PC-9 (cell line): ENCODE data around the gene MYO16.

Experiments
- EZH2 ChIP-seq: fragments of 200-600 bp; sonication (generic); IDR thresholded peaks from 2 replicates; pipeline ENCODE4 v1.8.0; 2017; ENCODE audit warnings: antibody characterized with exemption, low read depth
- TF ChIP-seq, protein P1 (sequence below): fragments of 200-600 bp; sonication (generic); conservative IDR thresholded peaks from 2 replicates; pipeline ENCODE4 v1.6.1; 2017; ENCODE audit warnings: mixed run types, antibody characterized with exemption, mild to moderate bottlenecking, moderate library complexity

DNA sequence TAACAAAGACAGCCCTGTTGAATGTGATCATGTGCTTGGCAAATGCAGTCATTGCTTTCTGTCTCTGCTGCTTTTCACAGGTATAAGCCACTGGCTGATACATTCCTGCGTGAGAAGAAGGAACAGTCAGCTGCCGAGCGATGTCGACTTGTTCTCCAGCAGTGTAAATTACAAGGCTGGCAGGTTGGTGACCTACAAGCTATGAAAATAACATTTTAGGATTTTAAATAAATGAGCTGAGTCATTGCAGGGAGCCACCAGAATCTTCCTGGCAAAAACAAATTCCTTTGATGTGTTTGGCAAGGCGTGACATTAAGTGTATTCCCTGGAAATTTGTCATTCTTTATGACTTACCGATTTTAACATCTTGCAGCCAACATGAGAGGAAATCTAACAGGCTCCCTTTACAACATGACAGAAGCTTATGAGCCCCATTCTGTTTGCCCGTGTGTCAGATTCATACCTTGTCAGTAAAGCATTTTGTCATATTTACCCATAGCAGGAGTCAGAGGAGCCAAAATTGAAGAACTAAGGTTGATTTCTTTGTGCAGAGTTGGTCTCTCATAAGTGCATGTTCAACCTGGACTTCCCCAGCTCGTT is 471.4 kb downstream of the MYO16 start:
- TF ChIP-seq, protein P1, sequence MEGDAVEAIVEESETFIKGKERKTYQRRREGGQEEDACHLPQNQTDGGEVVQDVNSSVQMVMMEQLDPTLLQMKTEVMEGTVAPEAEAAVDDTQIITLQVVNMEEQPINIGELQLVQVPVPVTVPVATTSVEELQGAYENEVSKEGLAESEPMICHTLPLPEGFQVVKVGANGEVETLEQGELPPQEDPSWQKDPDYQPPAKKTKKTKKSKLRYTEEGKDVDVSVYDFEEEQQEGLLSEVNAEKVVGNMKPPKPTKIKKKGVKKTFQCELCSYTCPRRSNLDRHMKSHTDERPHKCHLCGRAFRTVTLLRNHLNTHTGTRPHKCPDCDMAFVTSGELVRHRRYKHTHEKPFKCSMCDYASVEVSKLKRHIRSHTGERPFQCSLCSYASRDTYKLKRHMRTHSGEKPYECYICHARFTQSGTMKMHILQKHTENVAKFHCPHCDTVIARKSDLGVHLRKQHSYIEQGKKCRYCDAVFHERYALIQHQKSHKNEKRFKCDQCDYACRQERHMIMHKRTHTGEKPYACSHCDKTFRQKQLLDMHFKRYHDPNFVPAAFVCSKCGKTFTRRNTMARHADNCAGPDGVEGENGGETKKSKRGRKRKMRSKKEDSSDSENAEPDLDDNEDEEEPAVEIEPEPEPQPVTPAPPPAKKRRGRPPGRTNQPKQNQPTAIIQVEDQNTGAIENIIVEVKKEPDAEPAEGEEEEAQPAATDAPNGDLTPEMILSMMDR = no peak
- no peak for TF ChIP-seq EZH2
